Daoy (cell line): Measurements from ENCODE around the gene RAP1GAP2. TPM values are rescaled to one million over a fixed set of nuclear protein-coding genes. Genes with fewer than 3 reads are reported as not detected.
A peak's percentile ranks its signal among the peaks of the same experiment; 100 is the strongest.

Experiments used
- DNase-seq: peaks from one replicate; pipeline ENCODE4 v3.0.0-alpha.2; 2015; ENCODE audit warnings: low read depth
- total RNA-seq: library from RNA; depleted of rRNA; stranded (reverse); fragments of >200 nt; shearing (Covaris generic); gene quantifications from 2 replicates; pipeline ENCODE4 v1.2.3, GENCODE V29; 2014

Gene RAP1GAP2
- total RNA-seq, 1 experiment from 2014 or later, result 7.7 TPM

- DNase-seq, result no peak
Measured at GRCh38 chr17:2995886-2996809, 199.9 kb downstream of the RAP1GAP2 start.

DNA sequence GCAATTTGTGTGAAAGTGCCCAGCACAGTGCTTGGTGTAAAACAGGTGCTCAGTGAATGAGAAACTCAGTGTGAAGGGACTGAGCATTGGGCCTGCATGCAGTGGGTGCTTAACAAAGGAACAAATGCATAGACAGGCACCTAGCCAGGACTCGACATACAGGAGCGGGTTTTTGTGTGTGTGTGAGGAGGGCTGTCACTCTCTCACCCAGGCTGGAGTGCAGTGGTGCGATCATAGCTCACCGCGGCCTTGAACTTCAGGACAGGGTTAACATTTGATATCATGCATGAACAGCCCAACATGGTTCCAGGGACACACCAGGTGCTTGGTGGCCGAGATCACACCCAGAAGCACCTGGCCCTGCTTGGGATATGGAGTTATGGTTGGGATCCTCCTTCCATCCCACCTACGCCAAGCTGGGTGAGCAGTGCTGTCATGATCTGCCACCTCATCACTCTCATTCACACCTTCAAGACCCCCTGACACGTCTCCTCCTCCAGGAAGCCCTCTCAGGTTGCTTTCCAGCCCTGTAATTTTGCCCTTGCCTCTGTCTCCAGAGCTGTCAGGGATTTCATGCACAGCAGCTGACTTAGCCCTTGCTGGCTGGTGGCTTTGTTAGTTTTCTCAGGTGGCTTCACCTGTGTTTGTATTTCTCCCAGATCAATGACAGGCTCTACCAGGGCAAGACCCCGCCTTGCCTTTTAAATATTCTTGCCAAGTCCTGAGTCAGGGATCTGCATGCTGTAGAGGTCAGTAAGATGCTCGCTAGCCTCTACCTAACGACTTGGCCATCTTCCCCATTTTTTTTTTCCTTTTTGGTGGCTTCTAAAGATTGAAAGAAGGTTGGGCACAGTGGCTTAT, 200.8 kb downstream of the RAP1GAP2 start:
- no peak for DNase-seq

DNA sequence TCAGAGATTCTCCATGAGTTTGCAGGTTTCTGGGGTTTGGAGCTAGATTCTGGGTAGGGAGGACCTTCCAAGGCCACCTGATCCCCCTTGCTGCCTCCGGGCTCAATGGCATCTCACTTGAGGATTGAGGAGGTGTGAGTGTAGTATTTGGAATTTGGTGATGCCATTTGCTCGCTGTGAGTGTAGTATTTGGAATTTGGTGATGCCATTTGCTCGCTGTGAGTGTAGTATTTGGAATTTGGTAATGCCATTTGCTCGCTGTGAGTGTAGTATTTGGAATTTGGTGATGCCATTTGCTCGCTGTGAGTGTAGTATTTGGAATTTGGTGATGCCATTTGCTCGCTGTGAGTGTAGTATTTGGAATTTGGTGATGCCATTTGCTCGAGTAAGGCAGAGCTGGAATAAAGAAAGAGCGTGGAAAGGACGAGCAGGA, 202.2 kb downstream of the RAP1GAP2 start:
- peak; percentile 51 for DNase-seq

DNA sequence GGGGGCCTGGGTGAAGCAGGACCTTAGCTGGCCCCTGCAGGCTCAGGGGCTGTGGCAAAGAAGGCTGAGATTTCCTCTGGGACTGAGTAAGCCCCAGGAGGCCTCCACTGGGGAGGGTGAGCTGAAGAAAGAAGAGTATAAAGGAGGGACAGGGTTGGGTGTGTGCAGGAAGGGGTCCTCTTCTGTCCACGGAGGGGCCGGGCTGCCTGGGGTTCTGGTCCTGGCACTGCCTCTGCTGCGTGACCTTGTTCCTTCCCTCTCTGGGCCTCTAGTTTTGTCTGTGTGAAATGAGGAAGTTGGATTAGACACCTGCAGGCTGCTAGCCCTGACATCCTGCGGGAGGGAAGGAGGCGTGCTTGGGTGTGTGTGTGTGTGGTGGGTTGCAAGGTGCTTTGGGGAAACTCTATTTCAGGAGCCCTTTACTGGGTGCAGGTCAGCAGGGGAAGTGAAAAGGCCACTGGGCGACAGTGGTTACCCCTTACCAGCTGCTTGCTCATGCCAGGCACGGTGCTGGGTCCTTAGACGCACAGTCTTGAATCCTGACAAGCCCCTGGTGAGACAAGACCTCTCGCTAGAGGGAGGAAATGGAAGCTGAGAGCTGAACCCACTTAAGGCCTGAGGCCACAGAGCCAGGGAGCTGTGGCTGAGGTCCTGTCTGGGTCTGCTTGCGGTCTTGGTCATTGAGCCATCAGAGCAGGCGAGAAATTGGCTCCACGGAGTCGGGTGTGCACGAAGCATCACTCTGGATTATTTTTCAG, 206.5 kb downstream of the RAP1GAP2 start:
- DNase-seq, result no peak

- no peak for DNase-seq
Measured at GRCh38 chr17:3003296-3004149, 207.3 kb downstream of the RAP1GAP2 start.

- DNase-seq, result peak; percentile 99
Measured at GRCh38 chr17:3004150-3004801, 208.0 kb downstream of the RAP1GAP2 start.

- DNase-seq, result no peak
Measured at GRCh38 chr17:3004925-3005324, 208.7 kb downstream of the RAP1GAP2 start.

GRCh38 chr17:3005696-3006095, 209.5 kb downstream of the RAP1GAP2 start:
- DNase-seq, result no peak

- no peak for DNase-seq
Measured at GRCh38 chr17:3006801-3007200, 210.6 kb downstream of the RAP1GAP2 start.

DNA sequence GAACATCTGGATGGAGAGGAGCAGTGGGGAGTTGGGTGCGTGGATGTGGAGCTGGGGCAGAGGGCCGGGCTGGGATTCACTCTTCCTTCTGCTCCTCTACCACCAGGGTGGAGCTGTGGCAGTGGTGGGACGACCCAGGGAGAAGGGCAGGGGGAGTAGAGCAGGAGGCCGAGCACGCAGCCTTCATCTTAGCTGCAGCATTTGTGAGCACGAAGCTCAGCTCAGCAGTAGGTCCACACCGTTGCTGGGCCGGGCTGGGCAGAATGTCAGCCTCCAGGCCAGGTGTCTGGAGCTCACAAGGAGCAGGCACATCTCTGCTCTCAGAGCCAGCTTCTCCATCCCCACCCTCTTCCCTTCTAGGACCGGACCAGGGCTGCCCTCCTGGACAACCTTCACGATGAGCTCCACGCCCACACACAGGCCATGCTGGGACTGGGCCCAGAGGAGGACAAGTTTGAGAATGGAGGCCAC, 211.4 kb downstream of the RAP1GAP2 start:
- no peak for DNase-seq

DNA sequence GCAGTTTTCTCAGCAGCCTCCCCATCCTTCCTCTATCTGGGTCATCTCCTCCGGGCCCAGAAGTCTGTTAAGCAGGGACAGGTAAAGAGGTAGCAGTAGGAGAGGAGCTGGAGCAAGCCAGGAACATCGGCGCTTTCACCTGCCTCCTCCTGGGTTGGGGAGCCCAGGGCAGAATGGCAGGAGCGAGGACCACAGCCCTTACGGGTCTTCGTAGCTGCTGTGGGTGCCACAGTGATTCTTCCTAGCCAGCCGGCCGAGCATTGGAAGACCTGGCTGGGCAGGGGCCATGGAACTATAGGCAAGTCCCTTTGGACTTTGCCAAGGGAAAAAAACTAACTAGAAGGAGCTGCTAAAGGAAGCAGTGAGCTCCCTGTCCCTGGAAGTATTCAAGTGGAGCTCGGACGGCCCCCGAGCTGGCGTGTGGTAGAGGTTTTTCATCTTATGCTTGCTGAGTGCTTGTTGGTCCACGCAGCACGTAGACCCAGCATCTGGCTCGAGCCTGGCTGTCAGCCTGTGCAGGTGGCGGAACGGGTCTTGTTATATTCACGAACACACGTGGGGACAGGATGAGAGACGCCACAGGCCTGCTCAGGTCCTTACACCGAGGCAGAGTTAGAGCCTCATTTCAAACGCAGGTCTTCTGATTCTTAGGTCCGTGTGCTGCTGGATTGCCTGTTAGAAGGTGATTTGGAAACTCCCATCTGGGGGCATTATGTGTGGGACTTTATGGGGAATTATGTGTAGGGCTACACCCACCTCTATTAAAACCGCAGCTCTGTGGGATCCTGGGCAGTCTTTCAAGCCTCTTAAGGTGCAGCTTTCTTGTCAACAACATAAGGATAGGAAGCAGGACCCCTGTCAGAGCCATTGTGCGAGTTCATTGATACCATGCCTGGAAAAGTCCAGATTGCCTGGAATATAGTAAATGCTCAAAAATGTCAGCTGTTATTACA, 212.4 kb downstream of the RAP1GAP2 start:
- DNase-seq, result no peak

- DNase-seq, result no peak
Measured at GRCh38 chr17:3009411-3009920, 213.2 kb downstream of the RAP1GAP2 start.

DNA sequence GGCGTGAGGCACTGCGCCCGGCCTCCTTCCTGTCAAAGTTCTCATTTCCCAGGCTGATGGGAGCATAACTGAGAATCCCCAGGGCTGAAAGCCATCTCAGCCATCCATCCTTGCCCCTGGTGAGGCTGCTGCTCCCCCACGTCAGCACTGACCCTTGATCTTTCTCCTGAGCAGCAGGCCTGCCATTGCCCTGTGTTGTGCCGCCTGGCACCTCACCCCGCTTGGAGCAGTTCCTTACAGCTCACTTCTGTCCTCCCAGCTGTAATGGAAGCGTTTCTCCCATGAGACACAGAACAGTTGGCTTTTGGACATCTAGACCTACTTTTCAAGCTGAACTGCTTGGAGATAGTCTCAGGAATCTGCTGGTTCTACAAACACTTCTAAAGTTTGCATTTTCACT, 215.7 kb downstream of the RAP1GAP2 start:
- no peak for DNase-seq

GRCh38 chr17:3012926-3013581, 216.8 kb downstream of the RAP1GAP2 start:
- peak; percentile 70 for DNase-seq

DNA sequence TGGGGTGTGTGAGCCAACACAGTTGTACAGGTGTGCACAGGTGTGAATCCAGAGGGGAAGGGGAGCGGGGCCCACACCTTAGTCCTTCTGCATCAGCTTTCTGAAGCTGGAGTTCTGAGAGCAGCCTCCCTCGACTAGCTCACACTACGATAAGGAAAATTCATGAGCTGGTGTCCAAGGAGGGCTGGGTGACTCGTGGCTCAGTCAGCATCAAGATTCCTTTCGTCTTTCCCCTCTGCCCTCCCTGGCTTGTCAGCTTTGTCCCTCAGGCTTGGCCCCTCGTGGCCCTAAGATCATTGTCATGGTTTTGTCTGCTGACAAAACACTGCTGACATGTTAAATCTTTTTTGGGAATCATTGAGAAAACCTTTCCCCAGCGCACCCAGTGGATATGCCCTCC, 219.7 kb downstream of the RAP1GAP2 start:
- no peak for DNase-seq

DNA sequence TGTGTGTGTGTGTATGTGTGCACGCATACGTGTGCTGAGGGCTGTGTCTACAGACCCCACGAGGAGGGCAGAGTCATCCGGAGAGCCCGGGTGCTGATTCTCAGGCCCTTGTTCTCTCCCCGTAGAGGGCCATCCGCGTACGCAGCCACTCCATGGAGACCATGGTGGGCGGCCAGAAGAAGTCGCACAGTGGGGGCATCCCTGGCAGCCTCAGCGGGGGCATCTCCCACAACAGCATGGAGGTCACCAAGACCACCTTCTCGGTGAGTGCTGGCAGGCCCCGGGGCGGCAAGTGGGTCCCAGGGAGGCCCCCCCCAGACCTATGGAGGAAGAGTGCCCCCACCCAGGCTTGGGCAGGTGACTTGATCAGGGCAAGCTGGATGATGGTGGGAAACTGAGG, 221.7 kb downstream of the RAP1GAP2 start:
- DNase-seq, result no peak

DNA sequence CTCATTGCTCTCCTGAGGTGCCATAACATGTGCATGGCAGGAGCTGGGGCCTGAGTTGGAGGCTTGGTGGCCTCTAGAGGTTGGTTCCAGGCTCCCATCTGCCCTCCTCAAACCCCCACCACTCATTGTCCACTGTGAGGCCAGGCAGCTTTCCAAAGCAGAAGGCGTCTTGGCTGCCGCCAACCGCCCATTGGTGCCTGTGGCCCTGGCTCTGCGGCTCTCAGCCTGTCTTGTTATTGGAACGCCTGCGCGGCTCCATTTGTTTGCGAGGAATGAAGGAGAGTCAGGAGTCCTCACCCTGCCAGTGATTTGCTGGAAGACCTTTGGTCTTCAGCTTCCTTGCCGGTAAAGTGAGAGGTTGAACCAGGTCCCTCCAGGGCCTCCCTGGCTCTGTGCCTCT, 223.5 kb downstream of the RAP1GAP2 start:
- DNase-seq, result no peak

DNA sequence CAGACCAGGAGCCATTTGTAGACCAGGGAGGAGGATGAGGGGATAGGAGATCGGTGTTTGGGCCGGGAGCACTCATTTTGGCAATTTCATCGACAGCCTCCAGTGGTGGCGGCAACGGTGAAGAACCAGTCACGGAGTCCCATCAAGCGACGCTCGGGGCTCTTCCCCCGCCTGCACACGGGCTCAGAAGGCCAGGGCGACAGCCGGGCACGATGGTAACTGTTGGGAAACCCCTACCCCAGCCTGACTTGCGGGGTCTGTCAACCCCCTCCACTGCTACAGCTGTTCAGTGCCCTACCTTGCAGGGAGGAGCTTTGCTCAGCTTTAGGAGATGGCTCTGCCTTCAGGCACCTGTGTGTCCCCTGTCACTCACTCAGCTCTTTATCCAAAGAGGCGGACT, 224.1 kb downstream of the RAP1GAP2 start:
- DNase-seq, result no peak
